Fibroblast of pulmonary artery (primary cell): ENCODE measurements around the gene YTHDC1.
"Not testable (repeated sequence)": the region's sequence is repeated elsewhere in the genome, so short reads cannot be mapped to it uniquely, and the experiment has no call there.

Experiments
- DNase-seq: peaks from one replicate; pipeline ENCODE4 v3.0.0-alpha.2; 2010; ENCODE audit warnings: low read depth
- H3K4me3 ChIP-seq: replicated peaks from 2 replicates; pipeline ENCODE4 v1.5.1; 2011; ENCODE audit warnings: low read depth, mild to moderate bottlenecking, control low read depth, low read length, moderate library complexity
- TF ChIP-seq, protein P1 (sequence below): IDR thresholded peaks from 2 replicates; pipeline ENCODE4 v1.5.1; 2011; ENCODE audit warnings: mild to moderate bottlenecking, control low read depth, low read length, inconsistent platforms; ENCODE audit errors: missing control alignments

The YTHDC1 gene

DNA sequence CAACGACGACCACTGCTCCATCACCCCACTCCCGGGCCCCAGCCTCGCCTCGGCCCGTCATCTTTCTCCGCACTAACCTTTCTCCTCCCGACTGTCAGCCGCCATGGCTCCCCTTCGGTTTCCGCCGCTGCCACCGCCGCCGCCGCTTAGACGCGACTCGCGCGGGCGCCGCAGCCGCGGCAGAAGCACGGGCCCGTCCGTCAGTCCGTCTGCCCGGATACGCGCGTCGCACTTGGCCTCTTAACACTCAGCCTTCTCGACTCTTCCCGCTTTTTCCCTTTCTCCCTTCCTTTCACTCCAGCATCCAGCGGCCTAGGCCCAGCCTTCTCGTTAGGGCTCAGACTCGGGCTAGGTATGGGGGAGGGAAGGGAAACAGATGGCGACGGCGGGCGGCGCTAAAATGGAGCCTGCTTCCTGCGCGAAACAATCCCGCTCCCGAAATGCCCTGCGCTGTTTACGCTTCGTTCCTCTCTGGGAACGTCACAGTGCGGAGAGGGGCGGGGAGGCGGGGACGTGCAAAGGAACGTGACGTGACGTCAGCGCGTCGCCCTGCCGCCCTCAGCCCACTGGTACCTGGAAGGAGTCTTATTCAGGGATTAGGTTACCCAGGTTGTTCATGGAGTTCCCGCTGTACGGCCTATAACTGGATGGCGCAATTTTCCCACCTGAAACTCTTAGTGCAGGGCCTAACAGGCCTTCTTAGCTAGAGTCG lies at the start of gene YTHDC1:
Gene YTHDC1, minus strand, starts transcription at position 442 of the 712 bp plus-strand sequence. Its CDS starts 337 bp downstream, at position 105.
- TF ChIP-seq, protein P1, sequence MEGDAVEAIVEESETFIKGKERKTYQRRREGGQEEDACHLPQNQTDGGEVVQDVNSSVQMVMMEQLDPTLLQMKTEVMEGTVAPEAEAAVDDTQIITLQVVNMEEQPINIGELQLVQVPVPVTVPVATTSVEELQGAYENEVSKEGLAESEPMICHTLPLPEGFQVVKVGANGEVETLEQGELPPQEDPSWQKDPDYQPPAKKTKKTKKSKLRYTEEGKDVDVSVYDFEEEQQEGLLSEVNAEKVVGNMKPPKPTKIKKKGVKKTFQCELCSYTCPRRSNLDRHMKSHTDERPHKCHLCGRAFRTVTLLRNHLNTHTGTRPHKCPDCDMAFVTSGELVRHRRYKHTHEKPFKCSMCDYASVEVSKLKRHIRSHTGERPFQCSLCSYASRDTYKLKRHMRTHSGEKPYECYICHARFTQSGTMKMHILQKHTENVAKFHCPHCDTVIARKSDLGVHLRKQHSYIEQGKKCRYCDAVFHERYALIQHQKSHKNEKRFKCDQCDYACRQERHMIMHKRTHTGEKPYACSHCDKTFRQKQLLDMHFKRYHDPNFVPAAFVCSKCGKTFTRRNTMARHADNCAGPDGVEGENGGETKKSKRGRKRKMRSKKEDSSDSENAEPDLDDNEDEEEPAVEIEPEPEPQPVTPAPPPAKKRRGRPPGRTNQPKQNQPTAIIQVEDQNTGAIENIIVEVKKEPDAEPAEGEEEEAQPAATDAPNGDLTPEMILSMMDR, result no peak
- H3K4me3 ChIP-seq, result peak within 1 kb of the TSS; percentile 73
- DNase-seq, result peak; percentile 98

DNA sequence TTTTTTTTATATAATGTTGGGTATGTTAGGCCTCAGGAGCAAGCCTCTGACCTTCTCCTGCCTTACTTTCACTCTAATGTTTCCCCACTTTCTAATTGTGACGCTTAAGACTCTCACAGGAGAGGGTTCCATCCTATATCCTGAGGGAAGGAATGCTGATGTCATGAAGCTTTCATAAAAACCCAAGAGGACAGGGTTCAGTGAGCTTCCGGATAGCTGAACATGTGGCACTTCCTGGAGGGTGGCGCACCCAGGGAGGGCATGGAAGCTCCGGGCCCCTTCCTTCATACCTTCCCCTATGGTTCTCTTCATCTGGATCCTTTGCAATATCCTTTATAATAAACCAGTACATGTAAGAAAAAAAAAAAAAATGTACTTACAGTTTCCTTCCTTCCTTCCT lies 49.4 kb upstream of the YTHDC1 start:
- H3K4me3 ChIP-seq, result no peak overlapping the region
- no peak for DNase-seq
- TF ChIP-seq, protein P1, result no peak

DNA sequence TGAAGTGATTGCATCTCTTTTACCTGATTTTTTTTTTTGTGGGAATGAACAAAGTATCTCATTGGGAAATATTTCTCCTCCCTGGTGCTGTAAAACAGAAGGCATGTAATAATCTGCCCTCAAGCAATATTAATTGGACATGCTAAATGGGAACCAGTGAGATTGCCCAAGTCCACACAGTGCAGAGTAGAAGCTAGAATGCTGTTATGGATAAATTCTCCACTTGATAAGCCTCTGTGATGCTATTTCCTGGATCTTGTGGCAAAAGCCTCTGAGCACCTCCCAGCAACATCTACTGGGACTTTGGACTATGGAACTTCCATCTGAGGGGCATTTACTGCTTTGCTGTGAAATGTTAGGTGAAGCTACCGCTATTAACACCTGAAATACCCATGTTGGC lies 46.9 kb upstream of the YTHDC1 start:
- TF ChIP-seq, protein P1, result no peak
- no peak overlapping the region for H3K4me3 ChIP-seq
- no peak for DNase-seq

DNA sequence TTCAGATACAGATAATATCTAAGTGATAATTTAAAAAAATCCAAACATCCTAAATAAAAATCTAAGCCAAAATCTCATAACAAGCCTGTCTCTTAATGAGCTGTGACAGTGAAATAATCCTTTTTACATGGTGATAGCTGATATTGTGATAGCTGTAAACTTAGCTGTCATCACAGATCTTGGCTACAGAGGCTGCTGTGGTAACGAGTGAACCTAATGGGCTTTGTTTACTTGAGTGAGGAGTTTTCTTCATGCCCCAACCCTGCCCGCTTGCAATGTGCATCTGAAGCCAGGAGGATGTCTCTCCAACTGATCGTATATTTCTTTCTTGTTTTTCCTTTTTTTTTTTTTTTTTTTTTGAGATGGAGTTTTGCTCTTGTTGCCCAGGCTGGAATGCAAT lies 41.5 kb upstream of the YTHDC1 start:
- DNase-seq, result no peak

DNA sequence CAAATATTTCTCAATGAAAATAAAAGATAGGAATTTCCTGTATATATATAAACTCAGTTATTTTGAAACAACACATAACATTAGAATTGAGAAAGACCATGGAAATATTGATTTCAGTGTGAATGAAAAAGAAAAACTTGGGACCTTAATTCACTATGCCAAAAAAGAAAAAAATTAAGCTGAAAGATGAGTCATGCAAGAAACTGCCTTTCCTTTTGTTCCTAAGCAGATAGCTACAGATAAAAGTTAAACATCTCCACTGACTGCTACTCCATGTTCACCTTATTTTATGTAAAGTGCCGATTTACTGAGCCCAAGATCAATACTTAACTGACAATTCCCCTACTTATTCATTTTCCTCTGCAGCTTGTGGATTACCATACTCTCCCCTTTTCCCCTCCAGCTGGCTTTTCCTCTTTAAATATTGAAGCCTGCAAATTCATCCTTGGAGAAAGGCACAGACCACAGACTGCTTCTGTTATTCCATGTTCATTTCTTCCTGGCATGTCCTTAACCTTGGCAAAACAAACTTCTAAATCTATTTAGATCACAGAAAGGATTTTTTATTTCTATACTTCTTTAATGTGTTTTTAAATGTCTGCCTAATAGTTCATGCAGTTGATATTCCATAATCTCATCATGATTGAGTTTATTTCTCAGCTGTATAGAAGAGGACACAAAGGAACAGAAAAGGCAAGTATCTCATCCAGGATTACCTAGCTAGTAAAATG lies 40.5 kb upstream of the YTHDC1 start:
- no peak for DNase-seq
- TF ChIP-seq, protein P1, result no peak
- H3K4me3 ChIP-seq, result no peak overlapping the region

More for the DNA sequence above, 41.5 kb upstream of the YTHDC1 start:
- TF ChIP-seq, protein P1, result no peak
- H3K4me3 ChIP-seq, result no peak overlapping the region

DNA sequence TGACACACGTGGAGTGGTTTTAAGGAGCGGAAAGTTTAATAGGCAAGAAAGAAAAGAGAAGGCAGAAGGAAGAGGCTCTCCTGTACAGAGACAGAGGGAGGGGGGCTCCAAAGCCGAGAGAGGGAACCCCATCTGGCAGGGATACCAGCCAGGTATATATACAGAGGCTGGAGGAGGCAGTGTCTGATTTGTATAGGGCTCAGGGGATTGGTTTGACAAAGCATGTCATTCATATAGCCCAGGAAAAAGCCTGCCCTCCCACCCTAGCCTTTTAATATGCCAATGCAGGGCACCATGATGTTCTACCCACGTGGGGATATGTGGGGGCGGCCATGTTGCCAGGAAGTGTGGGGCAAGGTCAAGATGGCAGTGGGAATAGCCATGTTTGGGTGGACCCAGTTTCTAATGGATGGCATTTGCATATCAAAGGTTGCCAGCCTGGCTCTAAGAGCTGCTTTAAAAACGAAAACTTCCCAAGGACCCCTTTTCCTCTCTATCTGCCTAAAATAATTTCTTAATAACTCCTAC lies 39.6 kb upstream of the YTHDC1 start:
- H3K4me3 ChIP-seq, DNase-seq: not testable (repeated sequence)

DNA sequence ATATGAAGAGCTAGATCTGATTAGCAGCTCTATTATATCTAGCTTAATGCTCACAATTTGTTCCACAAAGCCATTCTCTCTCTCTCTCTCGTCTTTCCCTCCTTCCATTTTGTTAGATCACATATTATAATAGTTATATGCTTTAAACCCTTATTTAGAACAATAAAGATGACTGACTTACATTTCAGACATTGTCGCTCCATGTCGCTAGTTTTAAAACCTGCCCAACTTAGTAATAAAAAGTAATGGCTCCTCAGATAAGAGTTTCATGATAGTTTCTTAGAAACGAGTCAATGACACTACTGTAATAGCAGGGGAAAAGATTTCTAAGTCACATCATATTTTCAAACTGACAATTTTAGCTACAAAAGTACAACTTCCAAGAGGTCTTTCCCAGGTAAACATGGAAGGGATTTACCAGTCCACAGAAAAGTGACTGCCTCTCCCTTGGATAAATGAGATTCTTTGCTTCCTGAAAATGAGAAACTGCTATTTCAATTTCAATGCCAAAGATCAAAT lies 38.5 kb upstream of the YTHDC1 start:
- no peak for DNase-seq
- TF ChIP-seq, protein P1, result no peak
- H3K4me3 ChIP-seq, result no peak overlapping the region
